HK-2 (cell line): ENCODE results near the gene CAPN13.

ENCODE experiments used
- DNase-seq: peaks from one replicate; pipeline ENCODE4 v3.0.0-alpha.2; 2018; ENCODE audit not compliant: unreplicated experiment

The CAPN13 gene

GRCh38 chr2:30683236-30683956 is 123.8 kb downstream of the CAPN13 start:
- no peak for DNase-seq

GRCh38 chr2:30681022-30681421 is 126.2 kb downstream of the CAPN13 start:
- DNase-seq, result no peak

GRCh38 chr2:30680121-30680520 is 127.1 kb downstream of the CAPN13 start:
- DNase-seq, result no peak

GRCh38 chr2:30679426-30680088 is 127.7 kb downstream of the CAPN13 start:
- DNase-seq, result no peak

GRCh38 chr2:30678410-30679137 is 128.7 kb downstream of the CAPN13 start:
- no peak for DNase-seq

GRCh38 chr2:30677861-30678385 is 129.3 kb downstream of the CAPN13 start:
- no peak for DNase-seq

GRCh38 chr2:30677231-30677630 is 130.0 kb downstream of the CAPN13 start:
- DNase-seq, result no peak

GRCh38 chr2:30675758-30676157 is 131.5 kb downstream of the CAPN13 start:
- no peak for DNase-seq

GRCh38 chr2:30673127-30673526 is 134.1 kb downstream of the CAPN13 start:
- DNase-seq, result no peak
